Suprapubic skin (tissue), 4 donors: ENCODE measurements around the gene TAMM41. TPM values are rescaled to one million over a fixed set of nuclear protein-coding genes. Genes with fewer than 3 reads are reported as not detected.
A peak's percentile ranks its signal among the peaks of the same experiment; 100 is the strongest.

Experiments used
- DNase-seq, 2 donors: peaks; one replicate each; pipeline ENCODE4 v3.0.0-alpha.2; 2019; ENCODE audit warnings: low spot score in 2 of 2
- H3K27ac ChIP-seq: fragments of 200-600 bp; sonication (generic); one replicate; pipeline ENCODE4 v1.5.1; 2019
- H3K27me3 ChIP-seq: fragments of 200-600 bp; sonication (generic); one replicate; pipeline ENCODE4 v1.5.1; 2019
- H3K36me3 ChIP-seq: fragments of 200-600 bp; sonication (generic); one replicate; pipeline ENCODE4 v1.5.1; 2019
- H3K4me1 ChIP-seq: fragments of 200-600 bp; sonication (generic); one replicate; pipeline ENCODE4 v1.5.1; 2019
- H3K4me3 ChIP-seq: fragments of 200-600 bp; sonication (generic); one replicate; pipeline ENCODE4 v1.5.1; 2019; ENCODE audit warnings: mild to moderate bottlenecking
- H3K9me3 ChIP-seq: fragments of 200-600 bp; sonication (generic); one replicate; pipeline ENCODE4 v1.5.1; 2019
- EP300 ChIP-seq: sonication (generic); formaldehyde crosslinking; IDR thresholded peaks from one replicate; pipeline ENCODE4 v1.6.1; 2017; ENCODE audit warnings: antibody characterized with exemption
- POLR2A ChIP-seq, 2 donors: fragments of 450-650 bp; IDR thresholded peaks; one replicate each; pipeline ENCODE4 v1.6.1; 2017; ENCODE audit warnings: antibody characterized with exemption in 2 of 2, mild to moderate bottlenecking in 2 of 2, moderate library complexity in 2 of 2
- POLR2AphosphoS5 ChIP-seq, 3 donors: sonication (generic); formaldehyde crosslinking; IDR thresholded peaks; one replicate each; pipeline ENCODE4 v1.6.1; 2017; ENCODE audit warnings: antibody characterized with exemption in 3 of 3
- WGBS: methylation state at CpG from one replicate; pipeline ENCODE4 v1.1.5; 2018; 5-methylcytosine and 5-hydroxymethylcytosine counted together
- total RNA-seq, 4 donors: library from RNA; depleted of rRNA; stranded (reverse); fragments of >200 nt; gene quantifications; one replicate each; pipeline ENCODE4 v1.1.0, GENCODE V29; 2016
- TF ChIP-seq, protein P1 (sequence below), 2 donors: fragments of 200-600 bp in 1 of 2; fragments of 450-650 bp in 1 of 2; sonication (generic) in 1 of 2; IDR thresholded peaks; one replicate each; pipeline ENCODE4 v1.5.1; 2016 to 2019; ENCODE audit warnings: antibody characterized with exemption in 2 of 2, mild to moderate bottlenecking in 1 of 2, moderate library complexity in 1 of 2

TAMM41 gene
- total RNA-seq, 4 donors from 2014 or later: 9.2 to 36.6 (median 15.1) TPM

GRCh38 chr3:11770477-11771391, 76.0 kb downstream of the TAMM41 start:
- WGBS: 13% methylated on average over 20 of the region's 20 CpGs
- peak overlapping the region; percentile 93 for H3K27ac ChIP-seq
- no peaks in the 10 kb centered on the region for H3K36me3 ChIP-seq
- H3K9me3 ChIP-seq: no peaks in the 10 kb centered on the region
- peaks cover 44% of the 10 kb centered on the region for H3K4me1 ChIP-seq
- H3K27me3 ChIP-seq: no peaks in the 10 kb centered on the region
- peak; percentile 83 to 89 for DNase-seq
- TF ChIP-seq, protein P1, sequence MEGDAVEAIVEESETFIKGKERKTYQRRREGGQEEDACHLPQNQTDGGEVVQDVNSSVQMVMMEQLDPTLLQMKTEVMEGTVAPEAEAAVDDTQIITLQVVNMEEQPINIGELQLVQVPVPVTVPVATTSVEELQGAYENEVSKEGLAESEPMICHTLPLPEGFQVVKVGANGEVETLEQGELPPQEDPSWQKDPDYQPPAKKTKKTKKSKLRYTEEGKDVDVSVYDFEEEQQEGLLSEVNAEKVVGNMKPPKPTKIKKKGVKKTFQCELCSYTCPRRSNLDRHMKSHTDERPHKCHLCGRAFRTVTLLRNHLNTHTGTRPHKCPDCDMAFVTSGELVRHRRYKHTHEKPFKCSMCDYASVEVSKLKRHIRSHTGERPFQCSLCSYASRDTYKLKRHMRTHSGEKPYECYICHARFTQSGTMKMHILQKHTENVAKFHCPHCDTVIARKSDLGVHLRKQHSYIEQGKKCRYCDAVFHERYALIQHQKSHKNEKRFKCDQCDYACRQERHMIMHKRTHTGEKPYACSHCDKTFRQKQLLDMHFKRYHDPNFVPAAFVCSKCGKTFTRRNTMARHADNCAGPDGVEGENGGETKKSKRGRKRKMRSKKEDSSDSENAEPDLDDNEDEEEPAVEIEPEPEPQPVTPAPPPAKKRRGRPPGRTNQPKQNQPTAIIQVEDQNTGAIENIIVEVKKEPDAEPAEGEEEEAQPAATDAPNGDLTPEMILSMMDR (IDR thresholded peaks at IDR 0.05): no peak
- TF ChIP-seq POLR2AphosphoS5 (IDR thresholded peaks at IDR 0.05): peak in 1 of 3 donors; percentile 1
- H3K4me3 ChIP-seq: peak overlapping the region; percentile 19

GRCh38 chr3:11769704-11770476, 76.8 kb downstream of the TAMM41 start:
- no peak for DNase-seq
- Histone ChIP-seq H3K27ac (peak overlapping the region; percentile 93), H3K4me3 (peak overlapping the region; percentile 19), H3K27me3 (no peaks in the 10 kb centered on the region), H3K9me3 (no peaks in the 10 kb centered on the region), H3K4me1 (peaks cover 37% of the 10 kb centered on the region), H3K36me3 (no peaks in the 10 kb centered on the region)
- TF ChIP-seq EP300 (no peak), POLR2AphosphoS5 (IDR thresholded peaks at IDR 0.05) (no peak), POLR2A (IDR thresholded peaks at IDR 0.05) (no peak)
- TF ChIP-seq, protein P1 (IDR thresholded peaks at IDR 0.05): no peak
- 46% methylated on average over 10 of the region's 10 CpGs for WGBS

DNA sequence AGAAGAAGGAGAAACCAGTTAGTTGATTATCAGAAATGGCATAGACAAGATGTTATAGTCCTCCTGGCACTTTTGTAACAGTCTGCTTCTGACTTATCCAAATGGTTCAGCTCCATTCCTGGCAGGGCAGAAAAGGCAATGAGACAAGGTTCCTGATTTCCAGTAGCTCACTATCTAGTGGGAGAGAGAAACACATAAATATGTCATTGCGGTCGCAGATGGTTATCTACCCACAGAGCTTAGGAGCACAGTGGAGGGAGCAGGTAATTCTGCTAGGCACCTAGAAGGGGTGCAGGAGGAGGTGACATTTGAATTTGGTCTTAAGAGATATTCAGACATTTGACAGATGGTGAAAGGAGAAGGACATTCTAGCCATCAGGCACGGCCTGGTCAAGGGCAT, 78.1 kb downstream of the TAMM41 start:
- WGBS: 97% methylated on average over 3 of the region's 3 CpGs
- H3K9me3 ChIP-seq: no peaks in the 10 kb centered on the region

GRCh38 chr3:11764931-11765363, 81.7 kb downstream of the TAMM41 start:
- Histone ChIP-seq H3K27ac (no peak overlapping the region), H3K4me1 (peaks cover 6% of the 10 kb centered on the region), H3K4me3 (no peak overlapping the region), H3K27me3 (no peaks in the 10 kb centered on the region), H3K9me3 (no peaks in the 10 kb centered on the region), H3K36me3 (no peaks in the 10 kb centered on the region)
- WGBS: 79% methylated on average over 5 of the region's 5 CpGs
- TF ChIP-seq POLR2A (IDR thresholded peaks at IDR 0.05) (no peak), POLR2AphosphoS5 (IDR thresholded peaks at IDR 0.05) (no peak), EP300 (no peak)
- TF ChIP-seq, protein P1 (IDR thresholded peaks at IDR 0.05): no peak
- DNase-seq: no peak

More for the DNA sequence above, 78.1 kb downstream of the TAMM41 start:
- no peak overlapping the region for H3K4me3 ChIP-seq
- no peaks in the 10 kb centered on the region for H3K27me3 ChIP-seq
- peaks cover 35% of the 10 kb centered on the region for H3K4me1 ChIP-seq
- H3K36me3 ChIP-seq: no peaks in the 10 kb centered on the region
- no peak overlapping the region for H3K27ac ChIP-seq
- TF ChIP-seq, protein P1 (IDR thresholded peaks at IDR 0.05): no peak
- no peak for TF ChIP-seq EP300
- no peak for TF ChIP-seq POLR2A (IDR thresholded peaks at IDR 0.05)
- TF ChIP-seq POLR2AphosphoS5 (IDR thresholded peaks at IDR 0.05): no peak
- DNase-seq: no peak

- TF ChIP-seq POLR2A (IDR thresholded peaks at IDR 0.05) (no peak), POLR2AphosphoS5 (IDR thresholded peaks at IDR 0.05) (no peak)
- TF ChIP-seq, protein P1 (IDR thresholded peaks at IDR 0.05): no peak
- Histone ChIP-seq H3K27ac (no peak overlapping the region), H3K27me3 (no peaks in the 10 kb centered on the region), H3K9me3 (no peaks in the 10 kb centered on the region), H3K4me3 (no peak overlapping the region), H3K36me3 (no peaks in the 10 kb centered on the region), H3K4me1 (no peaks in the 10 kb centered on the region)
- 70% methylated on average over 2 of the region's 2 CpGs for WGBS
- no peak for DNase-seq
Measured at GRCh38 chr3:11759996-11760395, 86.7 kb downstream of the TAMM41 start.
